ENCODE results near the gene SLC25A25.
"Not testable (repeated sequence)": the region's sequence is repeated elsewhere in the genome, so short reads cannot be mapped to it uniquely, and the experiment has no call there.

Gene SLC25A25

DNA sequence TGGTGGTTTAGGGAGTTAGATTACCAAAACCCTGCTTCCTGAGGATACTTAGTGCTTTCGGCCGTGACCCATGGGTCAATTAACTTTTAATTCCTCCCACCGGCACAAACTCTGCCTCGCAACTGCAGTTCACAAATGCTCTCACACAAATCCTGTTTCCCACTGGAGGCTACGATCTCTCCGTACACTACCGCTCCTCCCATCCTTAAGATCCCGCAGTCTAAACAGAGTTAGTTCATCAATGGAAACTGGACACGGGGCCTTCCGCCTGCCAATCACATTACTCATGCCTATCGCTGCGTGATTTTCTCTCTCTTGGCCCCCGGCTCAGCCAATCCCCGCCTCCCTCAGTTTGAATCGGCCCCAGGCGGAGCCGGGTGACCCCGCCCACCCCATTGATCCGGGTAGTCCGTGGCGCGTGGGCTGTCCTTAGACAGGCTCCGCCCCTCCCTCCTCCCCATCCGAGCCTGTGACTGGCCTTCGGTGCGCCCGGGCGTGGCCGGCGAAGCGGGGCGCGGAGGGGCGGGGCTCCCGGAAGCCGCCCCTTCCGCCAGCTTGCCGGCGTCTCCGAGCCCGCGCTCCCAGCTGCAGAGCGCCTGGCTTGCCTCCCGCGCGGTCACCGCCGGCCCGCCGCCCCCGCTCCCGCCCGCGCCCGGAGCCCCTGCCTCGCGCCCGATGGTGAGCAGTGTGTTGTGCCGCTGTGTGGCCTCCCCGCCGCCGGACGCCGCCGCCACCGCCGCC is at the start of gene SLC25A25:
SLC25A25 (plus strand) TSS at position 588 of the 741 bp plus-strand sequence; CDS start at position 676, 88 bp downstream.
- DNase-seq, result peak; percentile 100

DNA sequence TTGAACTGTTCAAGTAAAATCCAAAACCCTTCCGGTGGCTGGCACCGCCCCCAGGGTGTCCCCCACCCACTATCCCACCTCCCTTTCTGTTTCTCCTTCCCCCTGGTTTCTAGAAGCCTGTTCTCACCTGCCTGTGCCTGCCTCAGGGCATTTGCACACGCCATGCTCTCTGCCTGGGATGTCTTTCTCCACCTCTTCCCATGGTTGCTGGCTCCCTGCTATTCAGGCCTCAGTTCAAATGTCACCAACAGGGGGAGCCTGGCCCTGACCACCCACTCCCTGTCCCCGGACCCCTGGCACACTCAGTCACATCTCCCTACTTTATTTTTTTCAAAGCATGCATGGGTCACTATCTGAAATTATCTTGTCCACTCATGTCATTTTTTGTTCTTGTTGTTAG is 47.3 kb upstream of the SLC25A25 start:
- no peak for DNase-seq

DNA sequence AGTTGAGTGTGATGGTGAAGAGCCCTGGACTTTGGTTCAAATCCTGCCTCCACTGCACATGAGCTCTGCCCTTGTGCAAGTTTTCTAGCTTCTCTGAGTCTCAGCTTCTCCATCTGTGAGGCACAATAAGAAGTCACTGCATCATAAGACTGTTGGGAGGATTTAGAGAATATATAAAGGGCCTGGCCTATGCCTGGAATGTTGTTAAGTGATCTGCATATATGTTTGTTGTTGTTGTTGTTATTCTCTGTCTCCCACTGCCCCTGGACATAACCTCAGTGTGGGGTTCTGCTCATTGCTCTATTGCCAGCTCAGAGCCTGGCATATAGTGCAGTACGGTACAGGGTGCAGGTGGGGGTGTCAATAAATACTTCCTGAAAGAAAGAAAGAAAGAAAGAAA is 46.9 kb upstream of the SLC25A25 start:
- DNase-seq, result no peak

DNA sequence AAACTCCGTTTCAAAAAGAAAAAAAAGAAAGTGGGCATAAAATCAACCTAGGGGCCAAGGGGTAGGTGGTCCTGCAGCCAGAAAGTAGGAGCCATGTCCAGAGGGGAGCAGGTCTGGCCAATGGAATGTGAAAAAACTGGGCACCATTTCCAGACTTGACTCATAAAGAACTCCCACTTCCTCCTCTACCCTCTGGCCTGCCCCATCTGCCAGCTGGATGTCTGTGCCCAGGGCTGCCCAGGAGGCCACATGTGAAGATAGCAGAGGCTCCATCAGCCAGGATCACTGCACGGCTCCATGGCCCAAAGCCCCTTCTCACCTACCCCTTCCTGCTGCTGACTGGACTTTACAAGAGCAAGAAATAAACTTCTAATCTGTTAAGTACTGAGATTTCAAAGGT is 45.1 kb upstream of the SLC25A25 start:
- DNase-seq, result peak; percentile 43

DNA sequence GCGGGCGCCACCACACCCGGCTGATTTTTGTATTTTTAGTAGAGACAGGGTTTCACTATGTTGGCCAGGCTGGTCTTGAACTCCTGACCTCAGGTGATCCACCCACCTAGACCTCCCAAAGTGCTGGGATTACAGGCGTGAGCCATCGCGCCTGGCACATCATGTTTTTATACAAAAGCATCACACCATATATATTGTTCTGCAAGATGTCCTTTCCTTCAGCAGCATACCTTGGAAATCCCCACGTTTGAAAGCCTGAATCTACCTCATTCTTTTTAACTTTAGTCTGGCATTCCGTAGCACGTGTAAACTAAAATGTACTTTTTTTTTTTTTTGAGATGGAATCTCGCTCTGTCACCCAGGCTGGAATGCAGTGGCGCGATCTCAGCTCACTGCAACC is 44.4 kb upstream of the SLC25A25 start:
- DNase-seq, result not testable (repeated sequence)

DNA sequence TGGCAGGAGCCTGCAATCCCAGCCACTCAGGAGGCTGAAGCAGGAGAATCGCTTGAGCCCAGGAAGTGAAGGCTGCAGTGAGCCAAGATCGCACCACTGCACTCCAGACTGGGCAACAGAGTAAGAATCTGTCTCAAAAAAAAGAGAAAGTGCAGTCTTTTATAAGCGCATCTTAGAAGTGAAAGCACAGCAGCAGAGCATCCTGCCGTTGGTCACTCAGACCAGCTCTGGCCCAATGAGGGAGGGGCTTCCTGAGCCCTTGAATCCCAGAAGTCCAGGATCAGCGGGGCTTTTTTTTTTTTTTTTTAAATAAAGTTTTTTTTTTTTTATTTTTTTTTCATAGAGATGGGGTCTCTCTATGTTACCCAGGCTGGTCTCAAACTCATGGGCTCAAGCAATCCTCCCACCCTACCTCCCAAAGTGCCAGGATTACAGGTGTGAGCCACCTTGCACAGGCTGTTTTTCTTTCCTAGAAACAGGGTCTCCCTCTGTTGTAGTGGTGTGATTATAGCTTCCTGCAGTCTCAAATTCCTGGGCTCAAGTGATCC is 43.2 kb upstream of the SLC25A25 start:
- no peak for DNase-seq

DNA sequence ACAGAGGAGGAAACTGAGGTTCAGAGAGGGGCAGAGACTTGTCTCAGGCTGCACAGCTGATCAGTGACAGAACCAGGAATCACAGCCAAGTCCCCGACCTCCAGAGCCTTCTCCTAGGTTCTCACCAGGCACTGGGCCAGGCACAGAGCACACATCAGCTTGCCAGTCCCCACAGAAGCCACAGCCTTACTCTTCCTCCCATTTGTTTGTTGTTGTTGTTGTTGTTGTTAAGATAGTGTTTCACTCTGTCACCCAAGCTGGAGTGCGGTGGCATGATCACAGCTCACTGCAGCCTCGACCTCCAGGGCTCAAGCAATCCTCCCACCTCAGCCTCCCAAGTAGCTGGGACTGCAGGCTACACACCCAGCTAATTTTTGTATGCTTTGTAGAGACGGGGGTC is 42.3 kb upstream of the SLC25A25 start:
- no peak for DNase-seq

DNA sequence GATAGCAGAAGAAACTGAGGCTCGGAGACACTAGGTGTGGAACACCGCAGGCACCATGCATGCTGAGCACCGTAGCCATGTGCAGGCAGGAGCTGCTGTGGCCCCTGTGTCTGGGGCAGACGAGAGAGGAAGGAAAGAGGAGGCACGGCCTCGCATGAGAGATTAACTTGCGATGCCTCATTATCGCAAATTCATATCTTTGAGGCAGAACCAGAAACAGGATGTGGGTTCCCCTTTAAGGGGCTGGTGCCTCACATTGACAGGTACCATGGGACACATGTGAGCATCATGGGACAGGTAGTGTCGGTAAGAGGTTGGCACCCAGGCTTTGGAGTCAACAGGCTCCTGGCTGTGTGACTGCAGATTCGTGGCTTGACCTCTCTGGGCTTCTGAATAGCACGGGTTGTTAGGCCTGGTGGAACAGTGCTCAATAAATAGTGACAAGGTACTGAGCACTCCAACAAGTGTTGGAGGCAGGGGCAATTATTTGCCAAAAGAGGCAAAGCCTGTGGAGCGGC is 41.7 kb upstream of the SLC25A25 start:
- DNase-seq, result no peak

DNA sequence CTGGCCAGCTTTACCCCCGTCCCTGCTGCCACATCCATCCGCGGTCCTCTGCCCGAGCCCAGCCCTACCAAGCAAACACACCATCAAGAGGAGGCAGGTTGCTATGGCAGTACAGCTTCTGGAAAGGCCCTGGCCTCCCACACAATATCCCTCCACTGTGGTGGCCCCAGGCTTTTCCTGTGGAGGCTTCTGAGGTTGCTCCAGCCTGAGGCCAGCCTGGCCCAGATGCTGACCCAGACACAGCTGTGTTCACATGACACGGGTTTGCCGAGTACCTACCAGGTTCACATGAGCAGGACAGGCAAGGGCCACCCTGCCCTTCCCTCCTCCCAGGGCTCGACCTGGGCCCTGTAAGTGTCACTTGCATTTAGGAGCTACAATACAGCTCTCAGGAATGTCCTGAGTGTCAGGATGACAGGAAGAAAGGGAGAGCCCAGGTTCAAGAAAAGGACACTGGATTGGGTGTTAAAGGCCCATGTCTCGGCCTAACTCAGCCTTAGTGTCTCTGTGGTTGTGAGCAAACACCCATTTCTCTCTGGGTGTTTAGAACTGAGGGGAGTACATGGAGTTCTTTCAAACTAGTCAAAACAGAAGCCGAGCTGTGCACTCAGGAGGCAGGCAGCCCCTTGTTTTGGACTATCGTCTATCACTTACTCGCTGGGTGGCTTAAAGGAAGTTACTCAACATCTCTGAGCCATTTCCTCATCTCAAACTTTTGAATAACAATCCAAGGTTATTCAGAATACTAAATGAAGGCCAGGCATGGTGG is 41.1 kb upstream of the SLC25A25 start:
- no peak for DNase-seq

DNA sequence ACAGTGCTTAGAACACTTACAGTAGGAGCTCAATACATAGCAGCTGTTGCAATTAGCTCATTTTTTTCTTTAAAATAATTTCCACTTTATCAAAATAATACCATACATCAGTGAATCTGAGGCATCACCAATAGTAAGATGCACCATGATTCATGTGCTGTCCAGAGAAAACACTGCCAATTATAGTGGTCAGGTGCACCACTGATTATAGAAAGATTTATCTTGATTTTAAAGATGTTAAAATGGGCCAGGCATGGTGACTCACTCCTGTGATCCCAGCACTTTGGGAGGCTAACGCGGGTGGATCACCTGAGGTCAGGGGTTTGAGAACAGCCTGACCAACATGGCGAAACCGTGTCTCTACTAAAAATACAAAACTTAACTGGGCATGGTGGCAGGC is 40.3 kb upstream of the SLC25A25 start:
- DNase-seq, result no peak

DNA sequence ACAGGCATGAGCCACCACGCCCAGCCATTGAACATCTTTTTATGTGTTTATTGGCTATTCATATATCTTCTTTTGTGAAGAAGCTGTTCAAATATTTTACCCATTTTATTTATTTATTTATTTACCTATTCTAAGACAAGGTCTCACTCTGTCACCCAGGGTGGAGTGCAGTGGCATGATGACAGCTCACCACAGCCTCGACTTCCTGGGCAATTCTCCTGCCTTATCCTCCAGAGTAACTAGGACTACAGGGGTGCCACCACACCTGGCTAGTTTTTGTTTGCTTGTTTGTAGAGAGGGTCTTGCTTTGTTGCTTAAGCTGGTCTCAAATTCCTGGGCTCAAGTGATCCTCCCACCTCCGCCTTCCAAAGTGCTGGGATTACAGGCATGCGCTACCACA is 34.4 kb upstream of the SLC25A25 start:
- DNase-seq, result no peak

DNA sequence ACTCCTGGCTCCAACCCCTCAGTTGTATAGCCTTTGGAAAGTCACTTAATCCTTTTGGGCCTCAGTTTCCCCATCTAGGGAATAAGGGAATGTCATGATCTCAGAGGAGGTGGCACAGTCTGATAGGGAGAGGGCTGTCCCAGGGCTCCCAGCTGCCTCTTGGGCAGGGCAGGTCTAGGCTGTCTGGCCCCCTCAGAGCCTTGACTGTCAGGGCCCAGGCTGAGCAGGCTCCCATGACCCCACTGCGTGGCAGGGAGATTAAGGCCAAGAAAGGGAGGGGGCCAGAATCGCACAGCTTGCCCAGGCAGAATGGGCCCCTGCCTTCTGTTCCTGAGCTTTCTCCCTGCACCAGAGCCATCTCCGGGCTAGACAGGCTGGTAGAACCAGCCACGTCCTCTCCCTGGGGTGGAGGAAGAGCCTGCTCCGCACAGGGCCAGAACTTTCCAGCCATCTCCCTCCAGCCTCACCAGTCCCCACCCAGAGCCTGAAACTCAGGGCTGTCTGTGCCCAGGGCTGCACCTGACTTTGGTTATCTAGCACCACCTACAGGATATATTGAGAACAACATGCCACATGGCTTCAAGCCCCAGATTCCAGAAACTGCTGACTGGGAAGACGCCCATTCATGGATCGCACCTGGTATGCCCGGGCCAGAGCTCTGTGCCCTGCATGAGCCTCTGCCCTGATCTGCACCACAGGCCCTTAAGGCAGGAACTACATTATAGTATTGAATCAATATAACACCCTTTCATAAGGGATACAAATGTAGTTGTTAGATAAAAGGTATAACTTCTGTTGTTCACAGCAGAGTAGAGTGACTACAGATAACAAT is 33.0 kb upstream of the SLC25A25 start:
- DNase-seq, result peak; percentile 82

DNA sequence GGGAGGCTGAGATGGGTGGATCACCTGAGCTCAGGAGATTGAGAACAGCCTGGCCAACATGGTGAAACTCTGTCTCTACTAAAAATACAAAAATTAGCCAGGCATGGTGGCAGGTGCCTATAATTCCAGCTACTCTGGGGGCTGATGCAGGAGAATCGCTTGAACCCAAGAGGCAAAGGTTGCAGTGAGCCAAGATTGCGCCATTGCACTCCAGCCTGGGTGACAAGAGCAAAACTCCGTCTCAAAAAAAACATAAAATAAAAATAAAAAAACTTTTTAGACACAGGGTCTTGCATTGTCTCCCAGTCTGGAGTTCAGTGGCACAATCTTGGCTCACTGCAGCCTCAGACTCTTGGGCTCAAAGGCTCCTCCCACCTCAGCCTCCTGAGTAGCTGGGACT is 31.5 kb upstream of the SLC25A25 start:
- DNase-seq, result not testable (repeated sequence)

DNA sequence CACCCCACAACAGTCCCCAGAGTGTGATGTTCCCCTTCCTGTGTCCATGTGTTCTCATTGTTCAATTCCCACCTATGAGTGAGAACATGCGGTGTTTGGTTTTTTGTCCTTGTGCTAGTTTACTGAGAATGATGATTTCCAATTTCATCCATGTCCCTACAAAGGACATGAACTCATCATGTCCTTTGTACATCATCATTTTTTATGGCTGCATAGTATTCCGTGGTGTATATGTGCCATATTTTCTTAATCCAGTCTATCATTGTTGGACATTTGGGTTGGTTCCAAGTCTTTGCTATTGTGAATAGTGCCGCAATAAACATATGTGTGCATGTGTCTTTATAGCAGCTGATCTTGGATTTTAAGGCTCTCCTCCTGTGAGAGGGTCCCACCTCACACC is 27.2 kb upstream of the SLC25A25 start:
- DNase-seq, result not testable (repeated sequence)

DNA sequence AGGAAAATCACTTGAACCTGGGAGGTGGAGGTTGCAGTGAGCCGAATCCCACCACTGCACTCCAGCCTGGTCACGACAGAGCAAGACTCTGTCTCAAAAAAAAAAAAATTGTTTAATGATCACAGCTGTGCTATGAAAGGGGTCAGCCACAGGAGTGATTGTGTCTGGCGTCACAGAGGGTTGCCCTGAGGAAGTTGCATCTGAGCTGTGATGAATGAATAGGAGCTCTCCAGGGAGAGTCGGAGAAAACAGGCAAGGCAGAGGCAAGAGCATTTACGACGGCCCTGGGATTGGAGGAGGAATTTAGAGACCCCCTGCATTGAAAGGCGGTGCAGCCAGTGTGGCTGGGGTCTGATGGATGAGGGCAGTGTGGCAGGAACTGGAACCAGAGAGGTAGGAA is 26.0 kb upstream of the SLC25A25 start:
- DNase-seq, result no peak

DNA sequence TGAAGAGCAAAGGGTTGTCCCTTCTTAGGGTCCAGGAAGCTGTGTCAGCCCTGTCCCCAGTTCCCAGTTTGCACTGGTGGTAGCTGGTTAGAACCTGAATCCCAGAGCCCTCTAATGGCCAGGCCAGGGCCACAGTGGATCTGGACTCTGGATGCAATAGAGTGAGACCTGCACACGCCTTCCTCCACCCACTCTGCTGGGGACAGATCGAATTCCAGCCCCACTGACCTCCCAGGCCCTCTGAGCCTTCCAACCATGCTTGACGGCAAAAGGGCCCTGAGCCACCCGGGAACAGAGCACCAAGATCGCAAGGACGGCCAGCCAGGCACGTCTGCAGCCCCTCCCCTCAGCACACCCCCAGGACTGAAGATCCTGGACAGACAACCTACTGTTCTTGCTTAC is 24.6 kb upstream of the SLC25A25 start:
- no peak for DNase-seq

DNA sequence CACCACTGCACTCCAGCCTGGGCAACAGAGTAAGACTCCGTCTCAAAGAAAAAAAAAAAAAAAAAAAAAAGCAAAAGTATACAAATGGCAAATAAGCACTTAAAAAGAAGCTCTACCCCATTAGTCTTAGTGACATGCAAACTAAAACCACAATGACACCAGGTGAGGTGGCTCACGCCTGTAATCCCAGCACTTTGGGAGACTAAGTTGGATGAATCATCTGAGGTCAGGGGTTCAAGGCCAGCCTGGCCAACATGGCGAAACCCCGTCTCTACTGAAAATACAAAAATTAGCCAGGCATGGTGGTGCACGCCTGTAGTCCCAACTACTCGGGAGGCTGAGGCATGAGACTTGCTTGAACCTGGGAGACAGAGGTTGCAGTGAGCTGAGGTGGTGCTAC is 22.6 kb upstream of the SLC25A25 start:
- not testable (repeated sequence) for DNase-seq

DNA sequence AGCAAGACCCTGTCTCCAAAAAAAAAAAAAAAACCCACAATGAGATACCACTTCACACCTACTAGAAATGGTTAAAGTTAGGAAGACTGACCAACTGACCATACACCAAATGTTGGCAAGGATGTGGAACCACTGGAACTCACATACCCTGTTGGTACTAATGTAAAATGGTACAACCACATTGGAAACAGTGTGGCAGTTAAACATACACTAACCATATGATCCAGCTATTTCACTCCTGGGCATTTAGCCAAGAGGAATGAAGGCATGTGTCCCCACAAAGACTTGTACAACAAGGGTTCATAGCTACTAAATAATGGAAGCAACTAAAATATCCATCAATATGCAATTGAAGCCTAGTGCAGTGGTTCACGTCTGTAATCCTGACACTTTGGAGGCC is 22.2 kb upstream of the SLC25A25 start:
- DNase-seq, result no peak

DNA sequence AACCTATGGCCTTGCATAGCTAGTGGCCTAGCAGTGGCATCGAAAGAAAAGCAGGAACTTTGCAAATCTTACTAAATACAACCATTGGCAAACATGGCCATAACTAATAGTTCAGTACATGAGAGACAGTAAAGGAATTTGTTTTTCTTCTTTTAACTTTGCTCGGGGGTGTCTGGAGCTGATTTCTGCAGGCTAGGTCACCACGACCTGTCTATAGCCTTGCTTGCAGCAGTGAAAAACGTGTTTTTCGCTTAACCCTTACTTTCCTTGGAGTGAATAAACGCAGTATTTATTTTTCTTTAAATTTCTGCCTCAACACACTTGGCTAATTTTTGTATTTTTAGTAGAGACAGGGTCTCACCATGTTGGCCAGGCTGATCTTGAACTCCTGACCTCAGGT is 20.8 kb upstream of the SLC25A25 start:
- DNase-seq, result no peak

DNA sequence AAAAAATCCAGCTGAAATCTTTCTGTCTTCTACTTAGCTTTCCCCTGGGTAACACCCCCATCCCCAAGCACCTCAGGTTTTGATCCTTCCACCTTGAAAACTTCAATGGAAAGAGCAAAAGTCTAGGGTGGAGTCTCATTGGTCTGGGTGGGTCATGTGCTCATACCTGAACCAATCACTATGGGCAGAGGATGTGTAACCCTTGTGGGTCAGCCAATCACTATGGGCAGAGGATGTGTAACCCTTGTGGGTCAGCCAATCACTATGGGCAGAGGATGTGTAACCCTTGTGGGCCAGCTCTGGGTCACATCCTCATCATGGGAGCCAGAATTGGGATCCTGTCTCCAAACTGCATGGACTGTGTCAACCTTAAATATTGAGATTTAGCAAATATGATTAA is 19.4 kb upstream of the SLC25A25 start:
- DNase-seq, result no peak

DNA sequence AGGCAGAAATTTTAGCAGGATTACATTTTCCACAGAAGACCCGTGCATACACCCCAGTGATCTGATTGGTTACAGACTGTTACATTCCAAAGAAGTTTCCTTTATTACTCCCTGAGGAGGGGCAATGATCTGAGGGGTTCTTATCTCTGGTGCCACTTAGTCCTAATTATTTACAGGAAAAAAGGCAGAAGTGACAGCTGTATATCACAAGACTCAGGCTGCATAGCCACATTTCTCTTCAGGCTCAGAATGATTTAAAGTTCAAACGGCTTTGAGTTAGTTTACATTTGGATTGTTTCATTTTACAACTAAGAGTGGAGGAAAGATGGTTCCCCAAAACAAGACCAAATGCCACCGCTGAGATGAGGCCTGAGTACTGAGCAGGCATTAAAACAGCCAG is 18.2 kb upstream of the SLC25A25 start:
- no peak for DNase-seq

DNA sequence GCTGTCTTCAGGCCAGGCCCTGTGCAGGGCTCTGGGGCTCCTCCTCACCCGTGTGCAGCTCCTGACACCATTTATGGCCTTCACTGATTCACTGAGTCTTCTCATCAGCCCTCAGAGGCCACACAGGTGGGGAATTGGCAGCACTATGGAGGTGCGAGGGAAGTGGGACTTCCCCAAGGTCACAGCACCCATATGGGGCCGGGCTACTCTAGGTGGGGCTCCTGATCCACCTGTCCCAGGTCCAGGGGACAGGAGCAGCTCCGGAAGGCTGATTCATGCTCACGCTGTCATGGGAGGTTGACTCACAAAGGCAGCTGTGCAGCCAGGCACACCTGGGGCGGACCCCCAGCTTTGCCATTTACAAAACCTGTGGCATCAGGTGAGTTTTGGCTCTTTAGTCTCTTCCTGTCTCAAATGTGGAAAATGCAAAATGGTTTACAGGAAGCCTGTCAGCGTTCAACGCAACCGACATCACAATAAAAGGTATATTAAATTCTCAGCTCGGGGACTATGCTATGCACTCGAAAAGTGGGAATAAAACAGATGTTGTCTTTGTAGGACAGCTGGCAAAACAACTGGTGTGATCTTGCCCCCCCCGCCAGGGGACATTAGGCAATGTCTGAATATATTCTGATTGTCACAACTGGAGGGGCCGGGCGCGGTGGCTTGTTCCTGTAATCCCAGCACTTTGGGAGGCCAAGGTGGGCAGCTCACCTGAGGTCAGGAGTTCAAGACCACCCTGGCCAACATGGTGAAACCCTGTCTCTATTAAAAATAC is 15.9 kb upstream of the SLC25A25 start:
- no peak for DNase-seq

Data from EL (cell line).